Measurements from ENCODE around the gene PTPRN2. TPM values are rescaled to one million over a fixed set of nuclear protein-coding genes. Genes with fewer than 3 reads are reported as not detected.

PTPRN2 gene
- polyA plus RNA-seq, 1 experiment, result 0.31 TPM

DNA sequence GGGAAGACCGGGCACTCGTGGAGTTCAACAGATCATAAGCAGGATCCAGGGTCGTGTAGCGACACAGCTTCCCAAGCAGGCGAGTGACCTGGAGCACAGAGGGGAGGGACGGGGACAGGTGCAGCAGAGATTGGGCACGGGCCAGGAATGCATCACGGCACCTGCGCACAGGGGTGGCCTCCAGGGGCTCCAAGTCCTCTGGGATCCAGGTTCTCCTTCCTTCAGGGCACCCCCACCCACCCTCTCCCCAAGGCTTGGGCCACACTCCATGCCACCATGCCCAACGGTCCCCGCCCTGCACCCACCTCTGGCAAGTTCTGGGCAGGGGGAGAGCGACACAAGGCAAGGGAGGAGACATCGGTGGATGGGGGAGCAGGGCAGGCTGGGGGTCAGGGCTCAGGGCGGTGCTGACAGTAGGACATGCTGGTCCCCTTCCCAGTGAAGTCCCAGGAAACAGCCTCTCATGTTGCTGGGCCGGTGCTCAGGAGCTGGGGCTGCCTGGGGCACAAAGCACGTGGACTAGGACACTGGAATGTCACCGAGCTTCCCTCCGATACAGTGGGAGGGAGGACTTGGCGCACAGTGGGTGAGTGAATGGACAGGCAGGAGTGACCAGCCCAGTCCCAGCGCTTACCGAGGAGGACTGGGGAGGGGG lies 597.3 kb downstream of the PTPRN2 start:
- POLR2A ChIA-PET, result no interaction called here

DNA sequence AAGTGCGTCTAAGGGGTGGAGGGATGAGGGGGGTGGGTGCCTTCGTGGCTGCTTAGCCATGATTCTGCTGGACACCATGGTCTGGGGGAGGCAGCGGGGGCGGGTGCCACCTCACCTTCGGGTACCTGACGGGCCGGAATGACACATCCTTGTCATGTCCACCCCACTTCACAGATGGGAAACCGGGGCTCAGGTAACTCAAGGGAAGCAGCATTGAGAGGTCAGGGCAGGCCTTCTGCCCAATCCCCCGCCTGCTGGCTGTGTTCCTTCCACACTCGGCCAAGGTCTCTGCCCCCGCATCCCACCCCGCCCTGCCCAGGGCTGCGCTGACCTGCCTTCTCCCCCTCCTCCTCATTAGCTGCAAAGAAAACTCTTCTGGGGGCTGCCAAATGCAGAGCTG lies 598.0 kb downstream of the PTPRN2 start:
- DNase-seq (ENCODE audit: low read depth), result no peak
- Histone ChIP-seq H3K36me3 (ENCODE audit: control insufficient read depth, insufficient read depth, low read length) (no peaks in the 10 kb centered on the region), H3K27me3 (ENCODE audit: control insufficient read depth, insufficient read depth, low read length) (no peaks in the 10 kb centered on the region), H3K4me3 (ENCODE audit: low read depth, low read length) (no peak overlapping the region)
- ChIA-PET CTCF (no interaction called here), POLR2A (no interaction called here)
- TF ChIP-seq CTCF (IDR thresholded peaks at IDR 0.05; ENCODE audit: insufficient read depth, low read depth, low read length), result no peak

More for the DNA sequence above, 597.3 kb downstream of the PTPRN2 start:
- H3K36me3 ChIP-seq (ENCODE audit: control insufficient read depth, insufficient read depth, low read length), result no peaks in the 10 kb centered on the region
- H3K27me3 ChIP-seq (ENCODE audit: control insufficient read depth, insufficient read depth, low read length), result no peaks in the 10 kb centered on the region
- no peak overlapping the region for H3K4me3 ChIP-seq (ENCODE audit: low read depth, low read length)
- CTCF ChIA-PET, result no interaction called here
- no peak for DNase-seq (ENCODE audit: low read depth)
- no peak for TF ChIP-seq CTCF (IDR thresholded peaks at IDR 0.05; ENCODE audit: insufficient read depth, low read depth, low read length)

DNA sequence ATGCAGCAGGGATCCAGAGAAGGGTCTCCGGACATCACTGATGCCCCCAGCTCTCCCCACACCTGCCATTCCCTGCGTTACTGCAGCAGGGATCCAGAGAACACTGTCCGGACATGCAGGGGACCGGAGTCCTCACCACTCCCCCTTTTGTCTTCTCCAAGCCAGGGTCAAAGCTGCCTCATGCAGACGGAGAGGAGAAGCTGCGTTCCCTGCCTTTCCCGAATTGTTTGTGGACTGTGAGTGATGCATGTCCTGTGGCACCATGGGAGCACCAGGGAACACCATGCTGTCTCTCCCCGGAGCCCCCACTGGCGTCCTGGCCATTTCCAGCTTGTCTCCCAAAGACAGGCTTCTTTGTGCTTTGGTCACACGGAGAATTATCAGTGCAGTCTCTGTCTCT lies 599.7 kb downstream of the PTPRN2 start:
- CTCF ChIA-PET, result no interaction called here
- Histone ChIP-seq H3K27me3 (ENCODE audit: control insufficient read depth, insufficient read depth, low read length) (no peaks in the 10 kb centered on the region), H3K36me3 (ENCODE audit: control insufficient read depth, insufficient read depth, low read length) (no peaks in the 10 kb centered on the region), H3K4me3 (ENCODE audit: low read depth, low read length) (no peak overlapping the region)
- DNase-seq (ENCODE audit: low read depth), result no peak
- POLR2A ChIA-PET, result no interaction called here
- TF ChIP-seq CTCF (IDR thresholded peaks at IDR 0.05; ENCODE audit: insufficient read depth, low read depth, low read length), result no peak

- TF ChIP-seq CTCF (IDR thresholded peaks at IDR 0.05; ENCODE audit: insufficient read depth, low read depth, low read length), result no peak
- no peak for DNase-seq (ENCODE audit: low read depth)
- CTCF ChIA-PET, result no interaction called here
- POLR2A ChIA-PET, result no interaction called here
- Histone ChIP-seq H3K4me3 (ENCODE audit: low read depth, low read length) (no peak overlapping the region), H3K36me3 (ENCODE audit: control insufficient read depth, insufficient read depth, low read length) (no peaks in the 10 kb centered on the region), H3K27me3 (ENCODE audit: control insufficient read depth, insufficient read depth, low read length) (no peaks in the 10 kb centered on the region)
These were observed 601.6 kb downstream of the PTPRN2 start for GRCh38 chr7:157986051-157986450.

DNA sequence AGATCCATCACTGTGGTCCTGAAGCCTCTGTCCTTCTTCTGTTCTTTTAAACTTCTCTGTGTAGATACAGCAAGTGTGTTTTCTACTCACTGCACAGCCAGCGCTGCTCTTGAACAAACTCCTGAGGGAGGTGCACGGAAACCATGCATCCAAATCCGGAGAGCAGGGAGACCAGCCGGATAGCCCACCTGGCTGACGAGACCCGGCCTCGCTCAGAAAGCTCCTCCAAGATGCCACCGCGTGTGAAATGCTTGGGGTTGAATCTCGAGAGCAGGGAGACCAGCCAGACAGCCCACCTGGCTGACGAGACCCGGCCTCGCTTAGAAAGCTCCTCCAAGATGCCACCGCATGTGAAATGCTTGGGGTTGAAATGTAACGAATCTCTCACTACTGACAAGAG lies 602.0 kb downstream of the PTPRN2 start:
- TF ChIP-seq CTCF (IDR thresholded peaks at IDR 0.05; ENCODE audit: insufficient read depth, low read depth, low read length), result no peak

More for the DNA sequence above, 602.0 kb downstream of the PTPRN2 start:
- no peaks in the 10 kb centered on the region for H3K27me3 ChIP-seq (ENCODE audit: control insufficient read depth, insufficient read depth, low read length)
- POLR2A ChIA-PET, result no interaction called here
- DNase-seq (ENCODE audit: low read depth), result no peak
- no peaks in the 10 kb centered on the region for H3K36me3 ChIP-seq (ENCODE audit: control insufficient read depth, insufficient read depth, low read length)
- CTCF ChIA-PET, result no interaction called here
- H3K4me3 ChIP-seq (ENCODE audit: low read depth, low read length), result no peak overlapping the region

Data from BJ (cell line).